Amygdala (tissue), 56 donors: ENCODE measurements around the gene MAPK6.

Experiments used
- DNase-seq, 56 donors: peaks; one replicate each; lab custom pipeline; 2025; lab: John Stamatoyannopoulos, UW

Gene MAPK6

DNA sequence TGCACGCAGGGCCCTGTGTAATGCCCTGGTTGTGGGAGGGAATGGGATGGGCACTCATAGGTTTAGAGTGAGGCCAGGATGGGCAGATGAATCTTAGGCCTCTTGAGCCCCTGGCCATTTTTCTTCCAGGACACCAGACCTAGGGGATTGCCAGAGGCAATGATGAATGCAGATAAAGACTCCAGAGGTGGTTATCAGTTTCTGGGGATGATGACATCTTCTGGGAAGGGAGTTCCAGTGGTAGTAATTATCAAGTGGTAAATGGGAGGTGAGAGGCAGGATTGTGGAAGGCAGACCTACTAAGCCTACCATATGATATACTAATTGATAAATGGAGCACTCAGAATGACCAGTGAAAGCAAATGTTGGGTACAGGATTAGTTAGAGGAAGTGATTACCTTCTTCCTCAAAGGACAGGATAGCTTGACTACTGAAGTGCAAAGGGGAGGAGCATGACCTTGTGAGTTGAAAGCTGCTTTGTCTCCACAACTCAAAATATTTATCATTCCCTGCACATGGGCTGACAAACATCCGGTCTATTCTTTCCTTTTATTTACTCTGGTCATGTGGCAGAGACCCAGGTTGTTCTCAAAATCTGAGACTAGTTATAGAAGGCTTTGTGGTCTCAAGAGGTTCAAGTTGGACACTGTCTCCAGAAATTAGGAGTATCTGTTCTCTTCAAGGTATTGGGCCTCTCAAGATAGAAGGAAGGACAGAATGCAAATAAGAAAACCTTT, 10.2 kb upstream of the MAPK6 start:
- DNase-seq: no peak

DNA sequence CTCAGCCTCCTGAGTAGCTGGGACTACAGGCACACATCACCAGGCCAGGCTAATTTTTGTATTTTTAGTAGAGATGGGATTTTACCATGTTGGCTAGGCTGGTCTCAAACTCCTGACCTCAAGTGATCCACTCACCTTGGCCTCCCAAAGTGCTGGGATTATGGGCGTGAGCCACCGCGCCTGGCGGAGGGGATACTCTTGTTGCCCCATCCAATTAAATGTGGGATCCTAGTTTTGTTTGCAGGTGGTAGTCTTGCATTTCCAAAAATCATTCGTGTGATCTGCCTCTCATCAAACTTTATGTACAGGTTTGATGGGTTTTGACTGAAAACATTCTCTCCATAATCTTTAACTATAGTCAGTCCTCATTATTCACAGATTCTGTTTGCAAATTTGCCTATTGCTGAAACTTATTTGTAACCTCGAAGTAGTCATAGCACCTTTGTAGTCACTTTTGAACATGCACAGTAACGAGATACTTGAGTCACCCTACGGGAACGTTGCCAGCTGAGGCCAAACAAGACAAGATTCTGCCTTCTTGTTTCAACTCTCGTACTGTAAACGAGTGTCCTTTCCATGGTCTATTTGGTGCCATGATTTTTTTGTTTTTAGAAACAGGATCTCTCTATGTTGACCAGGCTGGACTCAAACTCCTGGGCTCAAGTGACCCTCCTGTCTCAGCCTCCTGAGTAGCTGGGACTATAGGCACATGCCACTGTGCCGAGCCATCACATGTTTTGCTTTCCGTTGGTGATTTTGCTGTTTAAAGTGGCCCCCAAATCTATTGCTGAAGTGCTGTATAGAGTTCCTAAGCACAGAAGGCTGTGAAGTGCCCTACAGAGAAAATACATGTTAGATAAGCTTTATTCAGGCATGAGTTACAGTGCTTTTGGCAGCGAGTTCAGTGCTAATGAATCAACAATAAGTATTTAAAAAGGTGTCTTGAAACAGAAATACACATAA, 8.1 kb upstream of the MAPK6 start:
- peak in 3 of 56 donors; percentile 6 to 24 (median 6) for DNase-seq

DNA sequence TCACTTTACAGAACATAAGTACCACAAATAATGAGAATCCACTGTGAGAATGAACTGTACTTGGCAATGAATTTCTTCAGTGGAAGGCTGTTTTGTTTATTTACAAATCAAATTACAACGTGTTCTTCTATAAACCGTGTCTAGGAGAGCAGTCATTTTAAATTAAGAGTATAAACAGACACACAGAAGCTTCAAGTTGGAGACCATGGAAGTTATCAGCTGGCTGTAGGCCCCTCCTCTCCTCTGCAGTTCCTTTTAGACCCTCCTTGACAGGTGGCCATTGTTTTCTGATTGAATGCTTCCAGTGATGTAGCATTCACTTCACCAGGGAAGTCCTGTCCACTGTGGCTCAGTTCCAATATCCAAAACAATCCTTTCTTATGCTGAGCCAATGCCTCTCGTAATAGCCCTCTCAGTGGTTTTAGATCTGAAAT, 7.3 kb upstream of the MAPK6 start:
- DNase-seq: peak in 16 of 56 donors; percentile 3 to 59 (median 12)

DNA sequence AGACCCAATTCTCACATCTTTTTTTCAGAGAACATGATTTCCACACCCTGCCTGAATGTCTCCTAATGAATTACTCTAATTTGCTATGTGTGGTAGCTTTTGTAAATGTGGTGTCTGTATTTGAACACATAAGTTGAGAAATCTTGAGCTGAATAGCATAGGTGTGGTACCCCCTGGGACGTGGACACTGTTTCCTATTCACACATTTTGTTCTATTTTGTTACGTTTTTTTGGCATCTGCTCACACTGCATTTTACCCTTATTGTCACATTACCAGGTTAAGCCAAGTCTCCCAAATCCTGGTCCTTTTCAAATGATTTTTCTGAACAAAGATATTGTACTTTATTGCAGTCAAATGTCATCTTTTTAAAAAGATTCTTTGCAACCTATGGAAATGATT, 6.8 kb upstream of the MAPK6 start:
- no peak for DNase-seq

DNA sequence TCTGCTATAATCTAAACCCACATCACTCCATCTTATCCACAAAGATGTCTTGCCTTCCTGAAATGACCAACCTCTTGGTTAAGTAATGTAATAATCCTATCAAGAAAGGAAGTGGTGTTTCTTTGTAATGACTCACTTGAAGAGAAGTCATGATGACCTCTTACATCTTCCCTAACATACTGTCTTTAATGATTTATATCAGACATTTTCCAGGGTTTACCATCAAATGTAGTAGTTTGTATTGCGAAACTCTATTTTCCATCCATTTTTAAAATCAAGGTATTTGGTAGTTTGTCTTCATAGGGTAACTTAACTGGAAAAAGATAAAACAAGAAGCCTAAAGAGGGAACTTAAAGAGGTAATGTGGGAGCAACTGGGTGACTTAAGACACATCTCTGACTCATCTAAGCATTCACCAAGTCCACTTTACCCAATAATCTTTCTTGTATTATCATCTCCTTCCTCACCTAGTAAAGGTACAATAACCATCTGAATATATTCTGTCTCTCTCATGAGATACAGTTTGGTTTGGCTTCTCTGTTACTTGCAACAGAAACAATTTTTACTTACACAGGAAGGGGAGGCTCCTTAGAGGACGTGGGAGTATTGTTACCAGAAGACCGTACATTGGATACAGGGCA, 5.7 kb upstream of the MAPK6 start:
- no peak for DNase-seq

DNA sequence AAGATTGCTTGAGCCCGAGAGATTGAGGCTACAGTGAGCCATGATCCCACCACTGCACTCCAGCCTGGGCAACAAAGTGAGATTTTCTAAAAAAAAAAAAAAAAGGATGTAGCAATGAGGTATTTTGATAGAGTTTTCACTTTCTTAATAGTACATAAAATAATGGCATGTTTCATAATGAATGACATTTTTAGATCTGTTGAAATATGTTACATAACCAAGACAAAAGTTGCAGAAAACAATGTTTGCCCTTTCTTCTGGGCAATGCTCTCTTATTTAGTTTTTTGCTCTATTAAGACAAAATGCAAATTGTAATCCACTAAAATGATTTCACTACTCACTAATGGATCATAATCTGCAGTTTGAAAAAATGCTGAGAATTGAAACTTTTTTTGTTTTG, 4.4 kb upstream of the MAPK6 start:
- no peak for DNase-seq

DNA sequence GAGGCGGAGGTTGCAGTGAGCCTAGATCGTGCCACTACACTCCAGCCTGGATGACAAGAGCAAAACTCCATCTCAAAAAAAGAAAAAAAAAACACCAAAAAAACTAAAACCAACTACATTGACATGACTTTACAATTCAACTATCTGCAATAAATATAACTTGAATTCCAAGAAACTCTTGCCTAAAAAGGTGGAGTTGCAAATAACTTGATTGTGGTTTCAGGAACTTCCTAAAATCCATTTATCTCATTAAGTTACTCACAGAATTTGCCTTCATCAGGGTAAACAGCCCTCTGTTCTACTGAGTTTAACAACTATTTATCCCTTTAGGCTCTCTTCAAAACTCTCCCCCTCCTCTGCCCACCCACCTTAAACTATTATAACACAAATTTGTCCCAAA, 2.7 kb upstream of the MAPK6 start:
- no peak for DNase-seq

DNA sequence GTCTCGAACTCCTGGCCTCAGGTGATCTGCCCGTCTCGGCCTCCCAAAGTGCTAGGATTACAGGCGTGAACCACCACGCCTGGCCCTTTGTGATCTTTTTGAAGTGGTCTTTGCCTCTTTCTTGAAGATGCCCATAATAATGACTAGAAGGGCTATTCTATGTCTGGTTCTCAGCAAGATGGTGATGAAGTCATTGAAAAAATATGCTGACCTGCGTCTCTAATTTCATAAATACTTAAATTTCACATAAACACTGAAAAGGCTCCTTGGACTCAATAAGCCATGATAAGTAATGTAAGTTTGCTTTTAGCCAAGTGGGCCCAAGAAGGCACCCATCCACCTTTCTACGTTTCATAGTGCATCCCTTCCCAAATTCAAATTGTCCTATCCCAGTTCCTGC, 775 bp upstream of the MAPK6 start:
- no peak for DNase-seq

DNA sequence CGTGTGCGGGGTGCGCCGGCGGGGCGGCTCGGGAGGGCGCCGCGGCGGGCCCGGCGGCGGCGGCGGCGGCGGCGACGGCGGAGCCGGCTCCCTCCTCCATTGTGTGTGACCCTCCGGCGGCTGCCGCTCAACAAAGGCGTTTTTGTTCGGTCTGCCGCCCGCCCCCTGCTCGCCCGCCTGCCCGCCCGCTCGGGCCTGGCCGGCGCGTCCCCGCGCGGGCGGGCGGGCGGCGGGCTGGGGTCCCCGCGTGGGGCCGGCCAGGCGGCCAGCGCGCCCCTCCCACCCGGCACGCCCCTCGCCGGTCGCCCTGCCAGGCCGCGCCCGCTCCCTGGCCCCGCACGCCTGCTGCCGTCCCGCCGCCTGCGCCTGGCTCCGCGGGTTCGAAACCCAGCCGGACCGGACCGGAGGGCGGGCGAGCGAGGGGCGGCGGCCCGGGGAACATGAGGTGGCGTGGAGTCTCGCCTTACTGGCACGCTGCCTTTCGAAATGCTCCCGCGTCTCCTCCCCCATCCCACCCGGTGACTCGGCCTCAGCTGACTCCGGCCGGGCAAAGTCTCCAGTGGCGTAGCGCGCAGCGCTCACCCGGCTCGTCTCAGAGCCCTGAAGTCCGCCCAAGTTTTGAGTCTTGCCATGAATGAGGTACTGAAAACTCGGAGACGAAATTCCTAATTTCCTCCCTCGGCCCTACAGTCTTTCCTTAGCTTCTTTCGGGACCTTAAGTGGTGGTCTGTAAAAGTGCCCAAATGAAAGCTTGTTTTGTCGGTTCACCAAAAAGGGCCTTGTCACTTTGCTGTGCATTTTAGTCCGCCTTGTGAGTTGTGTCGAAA, 588 bp downstream of the MAPK6 start:
- DNase-seq: peak in 55 of 56 donors; percentile 39 to 94 (median 80)

DNA sequence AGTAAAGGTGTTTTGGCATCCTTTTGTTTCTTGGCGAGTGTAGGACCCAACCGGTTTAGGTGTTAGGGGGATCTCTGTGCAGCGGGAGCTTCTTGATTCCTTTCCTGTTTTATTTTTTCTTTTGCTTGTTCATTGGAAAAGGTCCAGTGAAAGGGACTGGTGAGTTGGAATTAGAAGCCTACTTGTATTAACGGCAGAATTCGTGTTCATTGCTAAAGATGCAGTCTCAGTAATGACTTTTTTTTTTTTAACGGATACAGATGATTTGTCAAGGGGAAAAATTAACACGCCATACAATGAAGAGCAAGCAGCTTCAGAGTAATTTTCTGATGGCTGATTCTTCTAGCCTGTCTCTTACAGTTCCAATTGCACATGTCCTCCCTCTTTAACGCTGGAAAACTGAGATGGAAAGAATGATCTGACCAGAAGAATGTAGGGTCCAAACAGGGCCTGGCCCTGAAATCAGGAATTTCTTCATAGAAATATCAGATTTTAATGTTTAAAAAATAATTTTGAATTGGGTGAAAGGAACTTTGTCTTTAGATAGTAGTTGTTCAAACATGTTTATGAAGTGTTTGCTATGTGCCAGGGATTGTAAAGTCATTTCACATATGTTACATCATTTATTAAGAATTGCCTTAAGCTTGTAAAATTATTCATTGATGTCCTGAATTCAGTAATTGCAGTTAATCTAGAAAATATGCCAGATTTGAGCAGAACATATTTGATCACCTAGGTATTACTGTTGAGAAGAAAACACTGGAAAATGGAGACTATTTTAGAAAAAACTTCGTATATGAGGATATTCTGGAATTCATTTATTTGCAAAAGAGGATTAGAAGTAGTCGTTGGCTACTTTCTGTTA, 1.4 kb downstream of the MAPK6 start:
- peak in 2 of 56 donors; percentile 38 to 48 for DNase-seq

DNA sequence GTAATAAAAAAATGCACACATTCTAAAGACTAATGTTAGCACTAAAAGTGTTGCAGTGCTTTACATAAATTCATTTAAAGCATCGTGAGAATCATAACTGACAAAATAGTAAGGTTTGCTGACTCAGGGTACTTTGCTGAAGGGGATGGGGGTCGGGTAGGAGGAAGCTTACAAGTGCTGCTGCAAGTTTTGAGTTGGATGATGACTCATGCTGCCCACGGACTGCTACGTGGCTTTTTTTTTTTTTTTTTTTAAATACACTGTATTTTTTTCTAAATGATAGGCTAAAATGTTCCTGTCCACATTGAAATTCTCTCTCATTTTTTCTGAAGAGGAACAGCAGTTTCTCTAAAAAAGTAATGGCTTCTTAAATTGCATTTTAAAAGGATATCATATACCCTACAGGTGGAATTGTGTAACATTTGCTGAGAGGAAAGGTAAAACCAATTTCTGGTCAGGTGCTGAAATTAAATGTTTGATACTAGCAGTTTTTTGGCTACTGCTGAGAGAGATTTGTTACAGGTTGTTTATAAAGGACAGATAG, 2.2 kb downstream of the MAPK6 start:
- peak in 7 of 56 donors; percentile 6 to 30 (median 9) for DNase-seq

DNA sequence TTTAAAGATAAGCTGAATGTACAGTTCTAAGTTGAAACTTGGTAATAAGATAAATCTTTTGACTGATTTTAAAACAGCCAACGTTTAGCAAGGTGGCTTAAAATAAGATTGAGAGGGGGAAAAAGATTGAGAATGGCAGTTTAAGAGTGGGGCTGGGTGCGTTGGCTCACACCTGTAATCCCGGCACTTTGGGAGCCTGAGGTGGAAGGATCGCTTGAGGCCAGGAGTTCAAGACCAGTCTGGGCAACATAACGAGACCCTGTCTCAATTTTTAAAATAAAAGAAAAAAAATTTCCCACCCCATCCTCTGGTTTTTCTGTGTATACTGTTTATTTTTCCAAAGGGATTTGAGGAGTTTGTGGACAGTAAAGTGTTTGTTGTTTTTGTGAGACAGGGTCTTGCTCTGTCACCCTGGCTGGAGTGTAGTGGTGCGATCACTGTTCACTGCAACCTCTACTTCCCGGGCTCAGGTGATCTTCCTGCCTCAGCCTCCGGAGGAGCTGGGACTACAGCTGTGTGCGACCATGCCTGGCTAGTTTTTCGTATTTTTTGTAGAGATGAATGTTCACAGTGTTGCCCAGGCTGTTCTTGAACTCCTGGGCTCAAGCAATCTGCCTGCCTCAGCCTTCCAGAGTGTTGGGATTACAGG, 3.0 kb downstream of the MAPK6 start:
- DNase-seq: no peak

DNA sequence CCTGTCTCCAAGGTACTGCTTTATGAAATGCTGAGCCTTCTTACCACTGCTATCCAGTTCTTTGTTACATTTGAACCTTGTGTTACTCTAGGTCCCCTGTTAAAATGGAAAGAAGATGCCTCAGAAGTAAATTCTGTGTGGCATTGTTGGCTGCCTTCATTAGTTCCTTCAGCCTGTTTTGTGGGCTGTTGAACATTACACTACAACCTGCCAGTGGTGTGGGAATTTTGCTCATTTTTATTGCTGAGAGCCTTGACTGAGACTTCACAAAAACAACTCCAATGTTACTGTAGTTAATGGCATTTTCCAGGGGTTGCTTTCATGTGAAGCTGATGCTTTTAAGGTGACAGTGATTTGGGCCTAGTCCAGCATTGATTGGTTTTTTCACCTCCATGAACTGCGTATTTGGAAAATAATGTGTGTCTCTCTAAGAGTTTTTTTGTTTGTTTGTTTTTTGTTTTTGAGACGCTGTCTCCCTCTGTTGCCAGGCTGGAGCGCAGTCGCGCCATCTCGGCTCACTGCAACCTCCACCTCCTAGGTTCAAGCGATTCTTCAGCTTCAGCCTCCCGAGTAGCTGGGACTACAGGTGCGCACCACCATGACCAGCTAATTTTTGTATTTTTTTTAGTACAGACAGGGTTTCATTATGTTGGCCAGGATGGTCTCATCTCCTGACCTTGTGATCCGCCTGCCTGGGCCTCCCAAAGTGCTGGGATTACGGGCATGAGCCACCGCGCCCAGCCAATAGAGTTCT, 4.3 kb downstream of the MAPK6 start:
- DNase-seq: no peak

DNA sequence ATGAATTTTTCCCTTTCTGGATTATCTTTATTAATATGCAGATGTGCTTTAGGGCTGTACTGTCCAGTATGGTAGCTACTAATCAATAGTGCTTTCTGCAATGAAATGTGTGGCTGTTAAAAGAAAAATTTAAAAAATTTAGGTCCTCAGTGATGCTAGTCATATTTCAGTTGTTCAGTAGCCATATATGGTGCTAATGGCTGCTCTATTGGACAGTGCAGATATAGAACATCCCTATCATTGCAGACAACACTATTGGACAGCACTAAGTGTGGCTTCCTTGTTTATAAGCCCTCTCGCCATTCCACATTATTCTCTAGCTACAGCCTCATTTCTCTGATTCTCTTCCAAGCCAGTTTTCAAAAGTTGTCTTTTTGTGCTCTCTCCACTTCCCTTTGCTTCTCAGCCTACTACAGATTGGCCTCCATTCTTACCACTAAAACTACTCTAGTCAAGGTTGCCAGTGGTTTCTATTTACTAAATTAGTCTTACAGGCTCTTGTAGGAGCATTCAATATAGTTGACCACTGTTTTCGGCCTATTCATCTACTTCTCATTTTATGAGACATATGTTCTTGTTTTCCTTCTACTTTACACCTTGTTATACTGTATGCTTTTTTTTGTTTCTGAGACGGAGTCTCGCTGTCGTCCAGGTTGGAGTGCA, 9.5 kb downstream of the MAPK6 start:
- no peak for DNase-seq

DNA sequence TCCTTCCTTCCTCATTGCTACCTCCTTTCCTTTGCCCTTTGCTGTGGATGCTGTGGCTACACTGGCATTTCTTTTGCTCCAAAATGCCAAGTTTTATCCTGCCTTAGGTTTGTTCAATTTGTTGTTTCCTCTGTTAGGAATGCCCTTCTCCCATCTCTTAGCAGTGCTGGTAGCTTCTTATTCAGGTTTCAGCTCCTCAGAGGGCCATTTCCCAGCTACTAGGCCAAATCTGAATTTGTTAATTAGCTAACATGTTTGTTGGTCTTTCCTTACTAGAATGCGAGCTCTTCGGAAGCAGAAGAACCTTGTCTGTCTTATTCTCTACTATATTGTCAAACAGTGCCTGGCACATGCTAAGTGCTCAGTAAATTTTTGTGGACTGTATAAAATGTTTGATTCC, 11.0 kb downstream of the MAPK6 start:
- DNase-seq: no peak

DNA sequence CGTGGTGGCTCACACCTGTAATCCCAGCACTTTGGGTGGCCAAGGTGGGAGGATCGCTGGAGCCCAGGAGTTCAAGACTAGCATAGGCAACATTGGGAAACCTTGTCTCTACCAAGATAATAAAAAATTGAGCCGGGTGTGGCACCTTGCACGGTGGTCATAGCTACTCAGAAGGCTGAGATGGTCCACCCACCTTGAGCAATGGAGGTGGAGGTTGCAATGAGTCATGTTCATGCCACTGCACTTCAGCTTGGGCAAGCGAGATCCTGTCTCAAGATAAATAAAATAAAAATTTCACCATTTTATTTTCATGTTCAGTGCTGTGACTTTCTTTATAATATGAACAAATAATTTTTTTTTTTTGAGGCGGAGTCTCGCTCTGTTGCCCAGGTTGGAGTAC, 12.5 kb downstream of the MAPK6 start:
- DNase-seq: no peak

DNA sequence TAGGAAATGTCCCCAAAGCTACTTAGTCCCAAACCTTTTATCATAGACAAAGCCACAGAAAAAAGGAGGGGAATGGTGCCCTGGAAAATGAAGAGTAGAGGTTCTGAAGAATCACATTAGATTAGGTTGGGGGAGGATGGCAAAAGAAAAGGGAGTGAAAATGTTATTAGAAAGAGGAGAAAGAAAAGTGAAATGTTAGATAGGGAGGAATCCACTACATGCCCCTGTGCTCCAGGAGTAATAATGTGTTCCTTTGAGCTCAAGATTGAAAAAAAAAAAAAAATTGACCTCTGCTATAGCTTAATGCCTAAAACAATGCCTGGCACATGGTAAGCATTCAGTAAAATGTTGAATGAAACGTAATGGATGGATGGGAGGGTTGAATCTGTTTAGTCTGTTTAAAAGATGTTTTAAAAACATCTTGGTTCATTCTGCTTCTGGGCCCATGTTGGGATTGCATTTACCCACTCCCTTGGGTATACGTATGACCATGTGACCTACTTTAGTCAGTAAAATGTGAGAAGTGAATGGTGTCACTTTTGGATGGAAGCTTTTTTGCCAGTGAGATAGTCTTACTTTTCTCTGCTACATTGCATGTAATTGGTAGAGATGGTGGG, 19.0 kb downstream of the MAPK6 start:
- no peak for DNase-seq
